Measurements from ENCODE around the gene ADISSP. TPM values are rescaled to one million over a fixed set of nuclear protein-coding genes. Genes with fewer than 3 reads are reported as not detected.

ADISSP gene
- total RNA-seq, 1 donor from 2014 or later: 10.2 TPM

- peaks cover 50% of the 10 kb centered on the region for H3K36me3 ChIP-seq
- H3K9me3 ChIP-seq (replicated peaks): no peaks in the 10 kb centered on the region
- intact Hi-C loops (cut with micrococcal nuclease): no loop called here
- H3K4me3 ChIP-seq: no peak overlapping the region
- no peak for TF ChIP-seq CTCF (IDR thresholded peaks at IDR 0.05; ENCODE audit: borderline replicate concordance)
- no peaks in the 10 kb centered on the region for H3K27me3 ChIP-seq (ENCODE audit: low read depth)
- H3K4me1 ChIP-seq: peaks cover 33% of the 10 kb centered on the region
- no peak for DNase-seq
- H3K27ac ChIP-seq (replicated peaks): no peak overlapping the region
Observed at GRCh38 chr20:3804254-3804751, 36.8 kb upstream of the ADISSP start.

GRCh38 chr20:3803854-3804253 lies 36.3 kb upstream of the ADISSP start:
- H3K27ac ChIP-seq (replicated peaks): no peak overlapping the region

GRCh38 chr20:3803289-3803688 lies 35.7 kb upstream of the ADISSP start:
- TF ChIP-seq CTCF (IDR thresholded peaks at IDR 0.05; ENCODE audit: borderline replicate concordance): no peak
- no peaks in the 10 kb centered on the region for H3K27me3 ChIP-seq (ENCODE audit: low read depth)
- peaks cover 50% of the 10 kb centered on the region for H3K36me3 ChIP-seq
- intact Hi-C loops (cut with micrococcal nuclease): no loop called here
- no peak for DNase-seq
- H3K4me3 ChIP-seq: no peak overlapping the region
- no peak overlapping the region for H3K27ac ChIP-seq (replicated peaks)
- no peaks in the 10 kb centered on the region for H3K9me3 ChIP-seq (replicated peaks)
- H3K4me1 ChIP-seq: peaks cover 36% of the 10 kb centered on the region

More at GRCh38 chr20:3803854-3804253, 36.3 kb upstream of the ADISSP start:
- Histone ChIP-seq H3K27me3 (ENCODE audit: low read depth) (no peaks in the 10 kb centered on the region), H3K36me3 (peaks cover 50% of the 10 kb centered on the region), H3K4me3 (no peak overlapping the region), H3K9me3 (replicated peaks) (no peaks in the 10 kb centered on the region), H3K4me1 (peaks cover 36% of the 10 kb centered on the region)
- no peak for DNase-seq
- intact Hi-C loops (cut with micrococcal nuclease): no loop called here
- no peak for TF ChIP-seq CTCF (IDR thresholded peaks at IDR 0.05; ENCODE audit: borderline replicate concordance)

GRCh38 chr20:3802524-3803239 lies 35.1 kb upstream of the ADISSP start:
- H3K27ac ChIP-seq (replicated peaks): no peak overlapping the region
- H3K4me3 ChIP-seq: no peak overlapping the region
- peaks cover 50% of the 10 kb centered on the region for H3K36me3 ChIP-seq
- no peak for DNase-seq
- H3K27me3 ChIP-seq (ENCODE audit: low read depth): no peaks in the 10 kb centered on the region
- intact Hi-C loops (cut with micrococcal nuclease): no loop called here
- no peaks in the 10 kb centered on the region for H3K9me3 ChIP-seq (replicated peaks)
- no peak for TF ChIP-seq CTCF (IDR thresholded peaks at IDR 0.05; ENCODE audit: borderline replicate concordance)
- peaks cover 34% of the 10 kb centered on the region for H3K4me1 ChIP-seq

- DNase-seq: no peak
- H3K4me1 ChIP-seq: peaks cover 34% of the 10 kb centered on the region
- no peaks in the 10 kb centered on the region for H3K27me3 ChIP-seq (ENCODE audit: low read depth)
- H3K27ac ChIP-seq (replicated peaks): no peak overlapping the region
- H3K4me3 ChIP-seq: no peak overlapping the region
- H3K9me3 ChIP-seq (replicated peaks): no peaks in the 10 kb centered on the region
- intact Hi-C loops (cut with micrococcal nuclease): no loop called here
- peaks cover 50% of the 10 kb centered on the region for H3K36me3 ChIP-seq
- TF ChIP-seq CTCF (IDR thresholded peaks at IDR 0.05; ENCODE audit: borderline replicate concordance): no peak
Observed at GRCh38 chr20:3801846-3802245, 34.3 kb upstream of the ADISSP start.
